ENCODE results near the gene LCTL.

Gene LCTL

GRCh38 chr15:66608881-66609280 lies 43.1 kb upstream of the LCTL start:
- no peak overlapping the region for H3K4me3 ChIP-seq (ENCODE audit: control insufficient read depth, low read depth, low read length)
- no peak for DNase-seq (ENCODE audit: low read depth)
- TF ChIP-seq CTCF (conservative IDR thresholded peaks at IDR 0.05; ENCODE audit: control insufficient read depth, insufficient read depth, low read depth, low read length), result no peak

GRCh38 chr15:66608159-66608558 lies 42.4 kb upstream of the LCTL start:
- TF ChIP-seq CTCF (conservative IDR thresholded peaks at IDR 0.05; ENCODE audit: control insufficient read depth, insufficient read depth, low read depth, low read length), result no peak

GRCh38 chr15:66603301-66604179 lies 37.7 kb upstream of the LCTL start:
- DNase-seq (ENCODE audit: low read depth), result peak; percentile 55
- H3K4me3 ChIP-seq (ENCODE audit: control insufficient read depth, low read depth, low read length), result no peak overlapping the region
- TF ChIP-seq CTCF (conservative IDR thresholded peaks at IDR 0.05; ENCODE audit: control insufficient read depth, insufficient read depth, low read depth, low read length), result peak; percentile 87

More at GRCh38 chr15:66608159-66608558, 42.4 kb upstream of the LCTL start:
- DNase-seq (ENCODE audit: low read depth), result no peak
- no peak overlapping the region for H3K4me3 ChIP-seq (ENCODE audit: control insufficient read depth, low read depth, low read length)

- no peak overlapping the region for H3K4me3 ChIP-seq (ENCODE audit: control insufficient read depth, low read depth, low read length)
Measured at GRCh38 chr15:66601521-66601920, 35.7 kb upstream of the LCTL start.

GRCh38 chr15:66600240-66600627 lies 34.4 kb upstream of the LCTL start:
- no peak overlapping the region for H3K4me3 ChIP-seq (ENCODE audit: control insufficient read depth, low read depth, low read length)
- TF ChIP-seq CTCF (conservative IDR thresholded peaks at IDR 0.05; ENCODE audit: control insufficient read depth, insufficient read depth, low read depth, low read length), result no peak
- no peak for DNase-seq (ENCODE audit: low read depth)

More at GRCh38 chr15:66601521-66601920, 35.7 kb upstream of the LCTL start:
- TF ChIP-seq CTCF (conservative IDR thresholded peaks at IDR 0.05; ENCODE audit: control insufficient read depth, insufficient read depth, low read depth, low read length), result no peak
- no peak for DNase-seq (ENCODE audit: low read depth)

- H3K4me3 ChIP-seq (ENCODE audit: control insufficient read depth, low read depth, low read length), result no peak overlapping the region
- DNase-seq (ENCODE audit: low read depth), result no peak
- no peak for TF ChIP-seq CTCF (conservative IDR thresholded peaks at IDR 0.05; ENCODE audit: control insufficient read depth, insufficient read depth, low read depth, low read length)
Measured at GRCh38 chr15:66599536-66600239, 33.9 kb upstream of the LCTL start.

All from fibroblast of mammary gland (primary cell).